IMR-90 (cell line): ENCODE measurements around the gene ZFYVE28. TPM values are rescaled to one million over a fixed set of nuclear protein-coding genes. Genes with fewer than 3 reads are reported as not detected.
"Not testable (repeated sequence)": the region's sequence is repeated elsewhere in the genome, so short reads cannot be mapped to it uniquely, and the experiment has no call there.

Source experiments
- ATAC-seq: fragments of 200-7000 bp; cut with Tn5 transposase; 2 replicates; pipeline ENCODE4 v1.9.1; 2020; ENCODE audit warnings: low read depth, mild to moderate bottlenecking, moderate library complexity
- BruUV-seq: library from RNA; stranded (reverse); fragments of 400-500 nt; replicated peaks from 2 replicates; lab custom pipeline; 2021; lab: Mats Ljungman, UMichigan
- CTCF ChIA-PET: fragments of 300-600 bp; formaldehyde crosslinking; extraction: SDS; loops from one replicate; lab custom pipeline; 2021; ENCODE audit warnings: antibody characterized with exemption; lab: Yijun Ruan, JAX
- POLR2A ChIA-PET: fragments of 300-600 bp; sonication (Branson Sonifier 250); formaldehyde crosslinking; loops from one replicate; lab custom pipeline; 2022; ENCODE audit warnings: antibody characterized with exemption; ENCODE audit not compliant: unreplicated experiment; lab: Charles Lee
- DNase-seq: peaks from one replicate; pipeline ENCODE4 v3.0.0; 2013
- H2AFZ ChIP-seq: replicated peaks from 2 replicates; pipeline ENCODE3; 2013; ENCODE audit warnings: low read length, mild to moderate bottlenecking; ENCODE audit not compliant: poor library complexity
- H2AK5ac ChIP-seq: 2 replicates; pipeline ENCODE4 v1.6.1; 2013; ENCODE audit warnings: low read depth, low read length, inconsistent platforms
- H2AK9ac ChIP-seq: replicated peaks from 2 replicates; pipeline ENCODE3; 2013; ENCODE audit warnings: mild to moderate bottlenecking, low read depth, low read length, moderate library complexity; ENCODE audit not compliant: poor library complexity
- H2BK120ac ChIP-seq: 2 replicates; pipeline ENCODE4 v1.6.1; 2013; ENCODE audit warnings: low read depth, low read length, inconsistent platforms
- H2BK15ac ChIP-seq: 3 replicates; pipeline ENCODE4 v1.6.1; 2013; ENCODE audit warnings: low read depth, low read length, inconsistent platforms
- H2BK20ac ChIP-seq: 2 replicates; pipeline ENCODE4 v1.6.1; 2013; ENCODE audit warnings: low read depth, mild to moderate bottlenecking, inconsistent platforms, low read length, moderate library complexity
- H2BK5ac ChIP-seq: 2 replicates; pipeline ENCODE4 v1.6.1; 2013; ENCODE audit warnings: mild to moderate bottlenecking, low read depth, low read length, inconsistent platforms; ENCODE audit not compliant: poor library complexity, severe bottlenecking
- H3K14ac ChIP-seq: replicated peaks from 2 replicates; pipeline ENCODE4 v1.6.1; 2013; ENCODE audit warnings: low read depth, low read length, inconsistent platforms
- H3K18ac ChIP-seq: 2 replicates; pipeline ENCODE4 v1.6.1; 2013; ENCODE audit warnings: low read depth, low read length, control low read depth
- H3K23ac ChIP-seq: 2 replicates; pipeline ENCODE4 v1.6.1; 2013; ENCODE audit warnings: low read depth, low read length, inconsistent platforms
- H3K27ac ChIP-seq: 2 replicates; pipeline ENCODE4 v1.5.1; 2013; ENCODE audit warnings: mild to moderate bottlenecking, control low read depth, low read length; ENCODE audit not compliant: insufficient read depth
- H3K27me3 ChIP-seq: 2 replicates; pipeline ENCODE4 v1.6.1; 2013; ENCODE audit warnings: low read length; ENCODE audit not compliant: control insufficient read depth, insufficient read depth
- H3K36me3 ChIP-seq: 2 replicates; pipeline ENCODE4 v1.6.1; 2013; ENCODE audit warnings: low read length, mixed read lengths; ENCODE audit not compliant: control insufficient read depth, insufficient read depth
- H3K4ac ChIP-seq: 2 replicates; pipeline ENCODE4 v1.6.1; 2013; ENCODE audit warnings: low read depth, low read length, inconsistent platforms
- H3K4me1 ChIP-seq: 2 replicates; pipeline ENCODE4 v1.6.1; 2013; ENCODE audit warnings: low read length, mixed read lengths; ENCODE audit not compliant: control insufficient read depth, insufficient read depth
- H3K4me2 ChIP-seq: 2 replicates; pipeline ENCODE4 v1.6.1; 2013; ENCODE audit warnings: low read depth, mild to moderate bottlenecking, control low read depth, low read length, moderate library complexity
- H3K4me3 ChIP-seq: 2 replicates; pipeline ENCODE4 v1.5.1; 2013; ENCODE audit warnings: low read depth, mild to moderate bottlenecking, control low read depth, low read length, moderate library complexity; ENCODE audit not compliant: insufficient read depth
- H3K56ac ChIP-seq: 2 replicates; pipeline ENCODE4 v1.6.1; 2013; ENCODE audit warnings: low read length, inconsistent platforms; ENCODE audit not compliant: insufficient read depth; ENCODE audit errors: extremely low read depth
- H3K79me1 ChIP-seq, 2 experiments: 2 replicates each; pipeline ENCODE4 v1.6.1; 2013; ENCODE audit warnings: low read length in 2 of 2, inconsistent platforms in 1 of 2, low read depth in 1 of 2
- H3K9ac ChIP-seq: 2 replicates; pipeline ENCODE4 v1.6.1; 2013; ENCODE audit warnings: low read depth, low read length, control low read depth
- H3K9me1 ChIP-seq: 2 replicates; pipeline ENCODE4 v1.6.1; 2013; ENCODE audit warnings: low read length, inconsistent platforms; ENCODE audit not compliant: insufficient read depth
- H3K9me3 ChIP-seq: 2 replicates; pipeline ENCODE4 v1.6.1; 2013; ENCODE audit warnings: low read length; ENCODE audit not compliant: control insufficient read depth, insufficient read depth
- H4K20me1 ChIP-seq: 2 replicates; pipeline ENCODE4 v1.6.1; 2013; ENCODE audit warnings: low read length, inconsistent platforms; ENCODE audit not compliant: insufficient read depth
- H4K5ac ChIP-seq: 2 replicates; pipeline ENCODE4 v1.6.1; 2013; ENCODE audit warnings: mild to moderate bottlenecking, low read depth, low read length, control low read depth
- H4K8ac ChIP-seq, 2 experiments: 2 replicates each; pipeline ENCODE4 v1.6.1; 2013; ENCODE audit warnings: low read depth in 2 of 2, low read length in 2 of 2, control low read depth in 1 of 2, inconsistent platforms in 1 of 2
- H4K91ac ChIP-seq: 2 replicates; pipeline ENCODE4 v1.6.1; 2013; ENCODE audit warnings: low read depth, low read length, inconsistent platforms; ENCODE audit not compliant: insufficient read depth
- MAFK ChIP-seq: IDR thresholded peaks from 2 replicates; pipeline ENCODE4 v1.6.1; 2012; ENCODE audit warnings: low read depth, low read length, improper control_type of control experiment
- MAZ ChIP-seq: IDR thresholded peaks from 2 replicates; pipeline ENCODE4 v1.6.1; 2012; ENCODE audit warnings: low read depth, mild to moderate bottlenecking, low read length, improper control_type of control experiment, moderate library complexity, borderline replicate concordance
- RCOR1 ChIP-seq: IDR thresholded peaks from 2 replicates; pipeline ENCODE4 v1.6.1; 2012; ENCODE audit warnings: mild to moderate bottlenecking, low read length, improper control_type of control experiment; ENCODE audit not compliant: insufficient replicate concordance
- USF2 ChIP-seq: fragments of 150-350 bp; IDR thresholded peaks from 2 replicates; pipeline ENCODE4 v1.6.1; 2017; ENCODE audit warnings: mild to moderate bottlenecking, antibody characterized with exemption, low read length, low read depth
- WGBS, 2 experiments: methylation state at CpG; one replicate each; pipeline versions ENCODE4 v1.1.5 to v1.1.7; 2013; ENCODE audit warnings: missing lambda C conversion rate in 2 of 2; ENCODE audit not compliant: insufficient read length in 1 of 2; ENCODE audit errors: extremely low coverage in 2 of 2; 5-methylcytosine and 5-hydroxymethylcytosine counted together
- dilution Hi-C: fragments of 300-500 bp; cut with HindIII; formaldehyde crosslinking; loops from one replicate; pipeline ENCODE4 v1.14.3; 2018; ENCODE audit warnings: low sequenced_read_pairs; ENCODE audit not compliant: unreplicated experiment
- in situ Hi-C: fragments of 300-500 bp; cut with MboI; formaldehyde crosslinking; loops from 3 replicates; pipeline ENCODE4 v1.14.3; 2019; ENCODE audit warnings: low sequenced_read_pairs, inconsistent platforms, mixed read lengths
- intact Hi-C: fragments of 100-400 bp; cut with micrococcal nuclease; formaldehyde crosslinking; loops from 2 replicates; pipeline ENCODE4 v1.10.0; 2022
- polyA plus RNA-seq, 3 experiments: library from polyadenylated mRNA; depleted of rRNA; stranded (reverse); fragments of >200 nt; gene quantifications; 2 replicates each; pipeline ENCODE4 v1.2.3, GENCODE V29; 2012; ENCODE audit warnings: low replicate concordance in 1 of 3
- total RNA-seq: library from RNA; depleted of rRNA; stranded (reverse); fragments of >200 nt; gene quantifications from 2 replicates; pipeline ENCODE4 v1.2.3, GENCODE V29; 2012

ZFYVE28 gene
- total and polyA plus RNA-seq, 2 of the 4 experiments (the other 2 are of a cell fraction) = 0.36 to 1.2 TPM

GRCh38 chr4:2222838-2223237, 195.6 kb downstream of the ZFYVE28 start:
- Histone ChIP-seq H2AFZ (no peak overlapping the region), H4K91ac (no peak overlapping the region), H3K56ac (no peak overlapping the region), H3K18ac (no peak overlapping the region), H2BK20ac (no peak overlapping the region), H2BK120ac (no peak overlapping the region), H3K36me3 (peaks cover 2% of the 10 kb centered on the region; the same call in 1 of the 2 replicates), H3K27ac (no peak overlapping the region), H3K9ac (no peak overlapping the region), H4K8ac (no peak overlapping the region), H3K4me1 (peaks cover 3% of the 10 kb centered on the region; the same call in 1 of the 2 replicates), H3K4ac (no peak overlapping the region), H3K9me1 (no peaks in the 10 kb centered on the region), H2BK5ac (no peak overlapping the region), H4K5ac (no peak overlapping the region), H3K23ac (no peak overlapping the region), H2AK5ac (no peak overlapping the region), H3K9me3 (no peaks in the 10 kb centered on the region), H3K4me3 (no peak overlapping the region), H2BK15ac (no peak overlapping the region), H4K20me1 (peaks cover 11% of the 10 kb centered on the region), H3K79me1 (no peaks in the 10 kb centered on the region; a peak in 1 of 4 replicates), H2AK9ac (no peak overlapping the region), H3K4me2 (no peak overlapping the region), H3K27me3 (no peaks in the 10 kb centered on the region), H3K14ac (no peak overlapping the region)
- no CpG with 5 or more reads among the region's 2 CpGs for WGBS, 2 experiments
- ChIA-PET POLR2A (no interaction called here), CTCF (no interaction called here)
- ATAC-seq (no peak), DNase-seq (no peak)
- intact Hi-C loops (loop anchor here (5.0 kb wide), 1 partner anchor 219 kb away; no protein-coding TSS in a partner anchor), dilution Hi-C loops (no loop called here), in situ Hi-C loops (no loop called here)
- no TSS peak for BruUV-seq
- no peak for TF ChIP-seq RCOR1
- TF ChIP-seq MAFK = no peak
- no peak for TF ChIP-seq USF2
- no peak for TF ChIP-seq MAZ

GRCh38 chr4:2221378-2221777, 197.1 kb downstream of the ZFYVE28 start:
- H3K23ac ChIP-seq, H3K27ac ChIP-seq, H3K9me1 ChIP-seq, DNase-seq, H2AK5ac ChIP-seq, H4K91ac ChIP-seq, H3K9ac ChIP-seq, H3K4me1 ChIP-seq, POLR2A ChIA-PET, H3K79me1 ChIP-seq, ATAC-seq, H3K14ac ChIP-seq, H2AK9ac ChIP-seq, H2BK5ac ChIP-seq, H4K8ac ChIP-seq, H3K27me3 ChIP-seq, H2BK15ac ChIP-seq, H3K9me3 ChIP-seq, H3K4ac ChIP-seq, H3K4me3 ChIP-seq, H3K18ac ChIP-seq, H3K56ac ChIP-seq, dilution Hi-C loops, H2BK120ac ChIP-seq, in situ Hi-C loops, H2BK20ac ChIP-seq, H3K36me3 ChIP-seq, H3K4me2 ChIP-seq, H4K5ac ChIP-seq, H2AFZ ChIP-seq, BruUV-seq: not testable (repeated sequence)
- CTCF ChIA-PET = interaction anchor here (2.6 kb wide), 1 partner anchor 11 kb away, joined by 10 read pairs; no protein-coding TSS in a partner anchor
- intact Hi-C loops = loop anchor here (5.0 kb wide), 1 partner anchor 221 kb away; no protein-coding TSS in a partner anchor
- WGBS, 2 experiments = no CpG with 5 or more reads among the region's 4 CpGs
- H4K20me1 ChIP-seq = peaks cover 11% of the 10 kb centered on the region
